HG03342 (cell line): Measurements from ENCODE around the gene RAB17.

Source experiments
- ATAC-seq: cut with Tn5 transposase; IDR thresholded peaks from one replicate; pipeline ENCODE4 v1.9.1; 2021; ENCODE audit warnings: mild to moderate bottlenecking, moderate library complexity; ENCODE audit not compliant: unreplicated experiment

The RAB17 gene

DNA sequence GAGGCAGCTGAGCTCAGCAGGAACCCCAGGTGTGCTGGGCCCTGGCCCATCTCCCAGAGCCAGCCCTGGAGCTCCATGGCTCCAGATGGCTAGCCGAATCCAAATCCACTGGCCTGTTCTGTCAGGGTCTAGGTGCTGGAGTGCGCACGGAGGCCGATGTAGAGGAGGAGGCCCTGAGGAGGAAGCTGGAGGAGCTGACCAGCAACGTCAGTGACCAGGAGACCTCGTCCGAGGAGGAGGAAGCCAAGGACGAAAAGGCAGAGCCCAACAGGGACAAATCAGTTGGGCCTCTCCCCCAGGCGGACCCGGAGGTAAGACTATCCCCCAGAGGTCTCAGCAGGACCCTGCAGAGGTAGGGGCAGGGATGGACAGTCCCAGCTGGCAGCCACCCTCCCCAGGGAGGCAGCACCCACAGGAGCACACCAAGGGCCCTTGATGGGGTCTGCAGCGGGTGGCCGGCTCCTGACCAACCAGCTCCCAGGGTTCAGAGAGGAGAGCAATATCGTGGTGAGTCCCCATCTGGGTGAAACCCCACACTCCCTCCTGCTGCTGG, 50.2 kb downstream of the RAB17 start:
- ATAC-seq, result no peak

DNA sequence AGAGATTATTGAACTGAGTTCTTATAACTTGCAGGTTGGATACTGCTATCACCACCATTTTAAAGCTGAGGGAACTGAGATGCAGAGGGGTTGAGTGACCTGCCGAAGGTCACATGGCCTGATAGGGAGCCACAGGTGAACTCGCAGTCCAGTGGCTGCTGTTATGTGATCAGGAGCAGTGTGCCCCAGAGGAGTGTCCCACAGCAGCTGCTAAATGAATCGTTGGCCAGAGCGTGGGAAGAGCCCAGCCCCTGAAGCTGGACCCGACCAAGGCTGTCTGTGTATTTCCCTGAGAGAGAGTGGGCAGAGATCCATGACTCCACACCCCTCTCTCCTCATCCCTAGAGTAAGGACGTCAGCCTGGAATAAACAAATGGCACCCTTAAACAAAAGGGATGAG, 50.9 kb downstream of the RAB17 start:
- ATAC-seq, result no peak

GRCh38 chr2:237538901-237539300, 51.6 kb downstream of the RAB17 start:
- ATAC-seq, result no peak

DNA sequence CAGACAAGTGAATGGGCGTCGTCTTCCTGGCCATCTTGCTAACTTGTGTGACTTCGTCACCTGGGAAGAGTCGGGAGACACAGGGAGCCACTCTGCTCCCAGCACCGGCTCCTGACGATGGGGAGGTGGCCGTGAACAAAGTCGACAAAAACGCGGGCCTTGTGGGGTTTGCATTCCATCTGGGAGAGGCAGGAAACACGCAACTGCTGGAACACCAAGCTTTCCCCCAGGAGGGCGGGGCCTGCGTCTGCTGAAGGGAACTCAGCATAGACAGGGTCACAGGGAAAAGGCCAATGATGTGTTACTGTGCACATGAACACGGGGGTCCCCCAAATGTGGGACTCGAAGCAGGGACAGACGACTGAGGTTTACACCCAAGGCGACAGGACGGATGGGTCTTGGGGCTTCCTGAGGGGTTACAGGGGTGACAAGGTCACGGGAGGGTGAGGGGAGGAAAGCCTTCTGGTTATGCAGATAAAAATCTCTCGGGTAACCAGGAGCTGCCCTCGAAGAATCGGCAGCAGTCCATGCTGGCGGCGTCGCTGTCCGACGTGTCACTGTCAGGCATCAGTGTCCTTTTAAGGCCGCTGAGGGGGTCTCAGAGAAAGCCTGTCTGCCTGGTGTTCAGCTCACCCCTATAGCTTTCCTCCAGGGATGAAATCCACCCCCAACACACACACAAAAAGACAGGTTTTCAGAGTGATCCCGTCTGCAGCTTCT, 52.4 kb downstream of the RAB17 start:
- no peak for ATAC-seq

GRCh38 chr2:237536617-237537016, 53.9 kb downstream of the RAB17 start:
- ATAC-seq, result no peak

- no peak for ATAC-seq
Measured at GRCh38 chr2:237536083-237536415, 54.5 kb downstream of the RAB17 start.

GRCh38 chr2:237535385-237536082, 55.0 kb downstream of the RAB17 start:
- ATAC-seq, result no peak

GRCh38 chr2:237534380-237534779, 56.2 kb downstream of the RAB17 start:
- ATAC-seq, result no peak

GRCh38 chr2:237533668-237534161, 56.8 kb downstream of the RAB17 start:
- ATAC-seq, result no peak

- no peak for ATAC-seq
Measured at GRCh38 chr2:237532160-237532559, 58.4 kb downstream of the RAB17 start.

- ATAC-seq, result no peak
Measured at GRCh38 chr2:237530472-237531433, 59.8 kb downstream of the RAB17 start.

GRCh38 chr2:237529452-237530402, 60.8 kb downstream of the RAB17 start:
- ATAC-seq, result peak; percentile 74

- ATAC-seq, result no peak
Measured at GRCh38 chr2:237527766-237528165, 62.8 kb downstream of the RAB17 start.

GRCh38 chr2:237527233-237527632, 63.3 kb downstream of the RAB17 start:
- no peak for ATAC-seq

- ATAC-seq, result no peak
Measured at GRCh38 chr2:237525559-237526157, 64.9 kb downstream of the RAB17 start.

- no peak for ATAC-seq
Measured at GRCh38 chr2:237524631-237525030, 65.9 kb downstream of the RAB17 start.
